GM23338 (cell line): ENCODE data around the gene NAP1L4. TPM values are rescaled to one million over a fixed set of nuclear protein-coding genes. Genes with fewer than 3 reads are reported as not detected.

Source experiments
- ATAC-seq: fragments of 200-7000 bp; cut with Tn5 transposase; 3 replicates; pipeline ENCODE4 v1.9.1; 2020
- DNase-seq: peaks from one replicate; pipeline ENCODE4 v3.0.0-alpha.2; 2015; ENCODE audit warnings: low spot score
- H2AFZ ChIP-seq: fragments of 200-600 bp; sonication (generic); 2 replicates; pipeline ENCODE4 v1.8.0; 2016; ENCODE audit warnings: antibody characterized with exemption, mild to moderate bottlenecking, moderate library complexity
- H3F3A ChIP-seq: fragments of 200-600 bp; sonication (generic); replicated peaks from 2 replicates; pipeline ENCODE4 v1.8.0; 2017; ENCODE audit warnings: antibody characterized with exemption, mixed run types, low read depth
- H3K27ac ChIP-seq: fragments of 200-600 bp; sonication (generic); 2 replicates; pipeline ENCODE4 v1.6.1; 2016; ENCODE audit warnings: low read depth
- H3K27me3 ChIP-seq: fragments of 200-600 bp; sonication (generic); 2 replicates; pipeline ENCODE4 v1.8.0; 2016; ENCODE audit warnings: mild to moderate bottlenecking, mixed run types, moderate library complexity; ENCODE audit not compliant: insufficient read depth
- H3K36me3 ChIP-seq: fragments of 200-600 bp; sonication (generic); 2 replicates; pipeline ENCODE4 v1.8.0; 2016; ENCODE audit warnings: mild to moderate bottlenecking; ENCODE audit not compliant: insufficient read depth
- H3K4me1 ChIP-seq: fragments of 200-600 bp; sonication (generic); 2 replicates; pipeline ENCODE4 v1.8.0; 2016; ENCODE audit warnings: mild to moderate bottlenecking, moderate library complexity; ENCODE audit not compliant: insufficient read depth
- H3K4me2 ChIP-seq: fragments of 200-600 bp; sonication (generic); 2 replicates; pipeline ENCODE4 v1.7.1; 2017; ENCODE audit warnings: mixed run types
- H3K4me3 ChIP-seq: fragments of 200-600 bp; sonication (generic); 2 replicates; pipeline ENCODE4 v1.6.1; 2016; ENCODE audit warnings: mixed run types
- H3K79me2 ChIP-seq: fragments of 200-600 bp; sonication (generic); replicated peaks from 2 replicates; pipeline ENCODE4 v1.8.0; 2017; ENCODE audit warnings: mild to moderate bottlenecking; ENCODE audit not compliant: insufficient read depth
- H3K9me2 ChIP-seq: fragments of 200-600 bp; sonication (generic); 2 replicates; pipeline ENCODE4 v1.8.0; 2017; ENCODE audit not compliant: insufficient read depth
- H4K20me1 ChIP-seq: fragments of 200-600 bp; sonication (generic); replicated peaks from 2 replicates; pipeline ENCODE4 v1.8.0; 2017; ENCODE audit warnings: mild to moderate bottlenecking; ENCODE audit not compliant: insufficient read depth
- H3K27ac Mint-ChIP-seq: 2 replicates; pipeline ENCODE4 v1.8.0; 2020; ENCODE audit warnings: inconsistent platforms, mild to moderate bottlenecking, moderate library complexity, mixed read lengths
- H3K27me3 Mint-ChIP-seq: 3 replicates; pipeline ENCODE4 v1.8.0; 2022; ENCODE audit warnings: low read depth, mild to moderate bottlenecking, moderate library complexity, mixed read lengths, inconsistent platforms; ENCODE audit not compliant: insufficient read depth, poor library complexity
- H3K36me3 Mint-ChIP-seq: 3 replicates; pipeline ENCODE4 v1.8.0; 2021; ENCODE audit warnings: low read depth, mild to moderate bottlenecking, inconsistent platforms, moderate library complexity, mixed read lengths
- H3K4me1 Mint-ChIP-seq: 3 replicates; pipeline ENCODE4 v1.8.0; 2020; ENCODE audit warnings: mild to moderate bottlenecking, inconsistent platforms, mixed read lengths
- H3K4me3 Mint-ChIP-seq: 3 replicates; pipeline ENCODE4 v1.8.0; 2021; ENCODE audit warnings: moderate library complexity, mild to moderate bottlenecking, inconsistent platforms, mixed read lengths
- H3K9me3 Mint-ChIP-seq: 3 replicates; pipeline ENCODE4 v1.8.0; 2020; ENCODE audit warnings: moderate library complexity, mild to moderate bottlenecking, inconsistent platforms, mixed read lengths
- CREB1 ChIP-seq: fragments of 250-450 bp; sonication (Bioruptor Pico); IDR thresholded peaks from 2 replicates; pipeline ENCODE4 v1.5.0; 2020; ENCODE audit warnings: low read depth, mild to moderate bottlenecking, moderate library complexity
- CTCF ChIP-seq, 2 experiments: fragments of 200-600 bp in 1 of 2; sonication (generic) in 1 of 2; conservative IDR thresholded peaks; 2 replicates each; pipeline versions ENCODE4 v1.5.1 to v1.6.1; 2016 to 2017; ENCODE audit warnings: antibody characterized with exemption in 2 of 2, low read depth in 2 of 2, mild to moderate bottlenecking in 2 of 2, moderate library complexity in 1 of 2
- ETS1 ChIP-seq: IDR thresholded peaks from 2 replicates; pipeline ENCODE4 v1.6.1; 2016; ENCODE audit warnings: antibody characterized with exemption
- EZH2 ChIP-seq: fragments of 200-600 bp; sonication (generic); IDR thresholded peaks from one replicate; pipeline ENCODE4 v1.8.0; 2017; ENCODE audit warnings: antibody characterized with exemption, mild to moderate bottlenecking, low read depth; ENCODE audit not compliant: unreplicated experiment
- EZH2phosphoT487 ChIP-seq: fragments of 200-600 bp; sonication (generic); IDR thresholded peaks from one replicate; pipeline ENCODE4 v1.8.1; 2018; ENCODE audit warnings: antibody characterized with exemption; ENCODE audit not compliant: unreplicated experiment
- JUNB ChIP-seq: IDR thresholded peaks from one replicate; pipeline ENCODE4 v1.6.1; 2016; ENCODE audit warnings: antibody characterized with exemption; ENCODE audit not compliant: unreplicated experiment
- NANOG ChIP-seq: IDR thresholded peaks from 2 replicates; pipeline ENCODE4 v1.6.1; 2016; ENCODE audit warnings: antibody characterized with exemption, borderline replicate concordance
- POLR2AphosphoS5 ChIP-seq: IDR thresholded peaks from 2 replicates; pipeline ENCODE4 v1.6.1; 2016; ENCODE audit warnings: antibody characterized with exemption, low read depth
- ZNF331 ChIP-seq: fragments of 250-450 bp; sonication (Bioruptor Pico); IDR thresholded peaks from 2 replicates; pipeline ENCODE4 v1.5.0; 2020; ENCODE audit warnings: low read depth, mild to moderate bottlenecking, moderate library complexity
- ZNF462 ChIP-seq: fragments of 250-450 bp; sonication (Bioruptor Pico); IDR thresholded peaks from 2 replicates; pipeline ENCODE4 v1.5.0; 2020; ENCODE audit warnings: mild to moderate bottlenecking, moderate library complexity
- polyA plus RNA-seq: library from polyadenylated mRNA; unstranded; fragments of >200 nt; fragmentation: Nextera tagmentation; extraction: Ambion mirVana; gene quantifications from 2 replicates; pipeline ENCODE4 v1.2.1, GENCODE V29; 2016
- total RNA-seq: library from RNA; depleted of rRNA; stranded (reverse); fragments of >200 nt; shearing (Covaris generic); gene quantifications from 2 replicates; pipeline ENCODE4 v1.2.3, GENCODE V29; 2014

NAP1L4 gene
- total and polyA plus RNA-seq, 2 experiments from 2014 or later = 181 to 189 TPM

GRCh38 chr11:2989551-2989950 lies 2.6 kb downstream of the NAP1L4 start:
- DNase-seq (no peak), ATAC-seq (no peak)
- TF ChIP-seq NANOG (no peak), ETS1 (no peak), EZH2 (no peak), EZH2phosphoT487 (no peak), CREB1 (CRISPR knock-in tag) (no peak)
- H3F3A ChIP-seq = peaks cover 9% of the 10 kb centered on the region
- no peaks in the 10 kb centered on the region for H3K9me2 ChIP-seq
- peak overlapping the region; percentile 98 for H3K4me2 ChIP-seq
- peaks cover 64% of the 10 kb centered on the region for H4K20me1 ChIP-seq
- H2AFZ ChIP-seq = no peak overlapping the region
- H3K27ac Mint-ChIP-seq = peak overlapping the region; percentile 61; the same call in 1 of the 2 replicates
- H3K4me1 ChIP-seq = peaks cover 40% of the 10 kb centered on the region
- peaks cover 72% of the 10 kb centered on the region for H3K79me2 ChIP-seq
- H3K9me3 Mint-ChIP-seq = no peaks in the 10 kb centered on the region
- H3K4me1 Mint-ChIP-seq = peaks cover 26% of the 10 kb centered on the region
- peak overlapping the region; percentile 64 for H3K27ac ChIP-seq
- H3K4me3 Mint-ChIP-seq = peak overlapping the region; percentile 95
- H3K27me3 ChIP-seq = no peaks in the 10 kb centered on the region
- H3K27me3 Mint-ChIP-seq = peaks cover 8% of the 10 kb centered on the region
- no peaks in the 10 kb centered on the region for H3K36me3 ChIP-seq
- peak overlapping the region; percentile 99 for H3K4me3 ChIP-seq
- H3K36me3 Mint-ChIP-seq = peaks cover 17% of the 10 kb centered on the region

- peak overlapping the region; percentile 61 for H3K27ac Mint-ChIP-seq
- H4K20me1 ChIP-seq = peaks cover 68% of the 10 kb centered on the region
- no peak for TF ChIP-seq POLR2AphosphoS5
- TF ChIP-seq ETS1 = no peak
- no peak for TF ChIP-seq NANOG
- no peak for TF ChIP-seq ZNF462 (CRISPR knock-in tag)
- TF ChIP-seq ZNF331 (CRISPR knock-in tag) = no peak
- TF ChIP-seq CTCF (conservative IDR thresholded peaks at IDR 0.05; ENCODE audit: low read depth in 2 of 2) = no peak
- TF ChIP-seq EZH2 = no peak
- no peak for TF ChIP-seq JUNB
- no peak for TF ChIP-seq EZH2phosphoT487
Observed at GRCh38 chr11:2989006-2989405, 3.1 kb downstream of the NAP1L4 start.

More at GRCh38 chr11:2989006-2989405, 3.1 kb downstream of the NAP1L4 start:
- H3K4me3 Mint-ChIP-seq = peak overlapping the region; percentile 95
- DNase-seq (no peak), ATAC-seq (no peak)
- H3K27me3 ChIP-seq = no peaks in the 10 kb centered on the region
- peak overlapping the region; percentile 98 for H3K4me2 ChIP-seq
- no peaks in the 10 kb centered on the region for H3K9me3 Mint-ChIP-seq
- H3K4me1 Mint-ChIP-seq = peaks cover 29% of the 10 kb centered on the region
- peaks cover 9% of the 10 kb centered on the region for H3F3A ChIP-seq
- peak overlapping the region; percentile 99 for H3K4me3 ChIP-seq
- peaks cover 21% of the 10 kb centered on the region for H3K36me3 Mint-ChIP-seq
- peaks cover 41% of the 10 kb centered on the region for H3K4me1 ChIP-seq
- H3K9me2 ChIP-seq = no peaks in the 10 kb centered on the region
- H2AFZ ChIP-seq = no peak overlapping the region
- no peaks in the 10 kb centered on the region for H3K36me3 ChIP-seq
- H3K27me3 Mint-ChIP-seq = peaks cover 6% of the 10 kb centered on the region
- peak overlapping the region; percentile 64 for H3K27ac ChIP-seq
- H3K79me2 ChIP-seq = peaks cover 78% of the 10 kb centered on the region
